ENCODE measurements around the gene GRID1.

DNA sequence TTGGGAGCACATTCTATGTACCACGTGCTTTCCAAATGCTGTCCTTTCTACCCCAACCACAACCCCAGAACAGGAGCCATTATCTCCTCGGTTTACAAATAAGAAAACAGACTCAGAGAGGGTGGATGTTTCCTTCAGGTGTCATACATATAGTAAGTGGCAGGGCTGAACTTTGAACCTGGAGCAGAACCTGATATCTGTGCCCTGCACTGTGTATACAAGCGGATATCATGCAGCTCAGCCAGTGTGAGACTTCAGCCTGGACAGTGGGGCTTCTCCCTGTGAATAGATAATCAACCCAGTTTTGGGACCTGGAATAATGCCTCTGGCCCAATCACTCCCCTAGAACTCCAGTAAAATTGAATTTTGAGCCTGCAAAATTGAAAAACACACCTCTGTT is 341.1 kb downstream of the GRID1 start:
- TF ChIP-seq, protein P1, sequence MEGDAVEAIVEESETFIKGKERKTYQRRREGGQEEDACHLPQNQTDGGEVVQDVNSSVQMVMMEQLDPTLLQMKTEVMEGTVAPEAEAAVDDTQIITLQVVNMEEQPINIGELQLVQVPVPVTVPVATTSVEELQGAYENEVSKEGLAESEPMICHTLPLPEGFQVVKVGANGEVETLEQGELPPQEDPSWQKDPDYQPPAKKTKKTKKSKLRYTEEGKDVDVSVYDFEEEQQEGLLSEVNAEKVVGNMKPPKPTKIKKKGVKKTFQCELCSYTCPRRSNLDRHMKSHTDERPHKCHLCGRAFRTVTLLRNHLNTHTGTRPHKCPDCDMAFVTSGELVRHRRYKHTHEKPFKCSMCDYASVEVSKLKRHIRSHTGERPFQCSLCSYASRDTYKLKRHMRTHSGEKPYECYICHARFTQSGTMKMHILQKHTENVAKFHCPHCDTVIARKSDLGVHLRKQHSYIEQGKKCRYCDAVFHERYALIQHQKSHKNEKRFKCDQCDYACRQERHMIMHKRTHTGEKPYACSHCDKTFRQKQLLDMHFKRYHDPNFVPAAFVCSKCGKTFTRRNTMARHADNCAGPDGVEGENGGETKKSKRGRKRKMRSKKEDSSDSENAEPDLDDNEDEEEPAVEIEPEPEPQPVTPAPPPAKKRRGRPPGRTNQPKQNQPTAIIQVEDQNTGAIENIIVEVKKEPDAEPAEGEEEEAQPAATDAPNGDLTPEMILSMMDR (conservative IDR thresholded peaks at IDR 0.05; ENCODE audit: low read depth, low read length): no peak
- TF ChIP-seq EZH2 (IDR thresholded peaks at IDR 0.05; ENCODE audit: low read length, unreplicated experiment): no peak

Data from PC-3 (cell line).